DND-41 (cell line): ENCODE results near the gene CATSPERZ.

Experiments
- CTCF ChIP-seq: IDR thresholded peaks from 2 replicates; pipeline ENCODE4 v1.5.1; 2012; ENCODE audit warnings: borderline replicate concordance, low read length, moderate library complexity, mild to moderate bottlenecking; ENCODE audit not compliant: poor library complexity, severe bottlenecking; ENCODE audit errors: extremely low read depth
- EZH2 ChIP-seq: IDR thresholded peaks from 3 replicates; pipeline ENCODE4 v1.6.1; 2012; ENCODE audit warnings: borderline replicate concordance, low read depth, mild to moderate bottlenecking, moderate library complexity, low read length, inconsistent platforms; ENCODE audit not compliant: severe bottlenecking

- no peak for TF ChIP-seq CTCF
- no peak for TF ChIP-seq EZH2
Measured at GRCh38 chr11:64295760-64296159, 4.4 kb upstream of the CATSPERZ start.
